Measurements from ENCODE around the gene CTDSPL2. TPM values are rescaled to one million over a fixed set of nuclear protein-coding genes. Genes with fewer than 3 reads are reported as not detected.
A peak's percentile ranks its signal among the peaks of the same experiment; 100 is the strongest.
"Not testable (repeated sequence)": the region's sequence is repeated elsewhere in the genome, so short reads cannot be mapped to it uniquely, and the experiment has no call there.

Gene CTDSPL2
- total and polyA plus RNA-seq, 2 donors from 2014 or later: 4.2 to 37.8 TPM

GRCh38 chr15:44530653-44531052 lies 103.2 kb downstream of the CTDSPL2 start:
- Histone ChIP-seq H3K4me1 (ENCODE audit: control insufficient read depth in 2 of 3, insufficient read depth in 2 of 3, low read depth in 1 of 3, low read length in 3 of 3) (peaks cover 0 to 6% (median 5%) of the 10 kb centered on the region in 3 donors), H3K4me3 (ENCODE audit: low read length in 3 of 3) (no peak overlapping the region), H3K36me3 (ENCODE audit: control insufficient read depth in 2 of 3, insufficient read depth in 3 of 3, low read length in 3 of 3) (no peaks in the 10 kb centered on the region), H3K9ac (ENCODE audit: low read length in 3 of 3) (no peak overlapping the region), H3K27ac (ENCODE audit: low read depth in 2 of 2, low read length in 2 of 2) (no peak overlapping the region), H3K9me3 (ENCODE audit: control insufficient read depth in 2 of 3, insufficient read depth in 1 of 3, low read length in 3 of 3) (no peaks in the 10 kb centered on the region), H3K27me3 (ENCODE audit: control insufficient read depth, insufficient read depth, low read length) (no peaks in the 10 kb centered on the region)
- DNase-seq (no peak), FAIRE-seq (no peak)
- TF ChIP-seq, protein P1, sequence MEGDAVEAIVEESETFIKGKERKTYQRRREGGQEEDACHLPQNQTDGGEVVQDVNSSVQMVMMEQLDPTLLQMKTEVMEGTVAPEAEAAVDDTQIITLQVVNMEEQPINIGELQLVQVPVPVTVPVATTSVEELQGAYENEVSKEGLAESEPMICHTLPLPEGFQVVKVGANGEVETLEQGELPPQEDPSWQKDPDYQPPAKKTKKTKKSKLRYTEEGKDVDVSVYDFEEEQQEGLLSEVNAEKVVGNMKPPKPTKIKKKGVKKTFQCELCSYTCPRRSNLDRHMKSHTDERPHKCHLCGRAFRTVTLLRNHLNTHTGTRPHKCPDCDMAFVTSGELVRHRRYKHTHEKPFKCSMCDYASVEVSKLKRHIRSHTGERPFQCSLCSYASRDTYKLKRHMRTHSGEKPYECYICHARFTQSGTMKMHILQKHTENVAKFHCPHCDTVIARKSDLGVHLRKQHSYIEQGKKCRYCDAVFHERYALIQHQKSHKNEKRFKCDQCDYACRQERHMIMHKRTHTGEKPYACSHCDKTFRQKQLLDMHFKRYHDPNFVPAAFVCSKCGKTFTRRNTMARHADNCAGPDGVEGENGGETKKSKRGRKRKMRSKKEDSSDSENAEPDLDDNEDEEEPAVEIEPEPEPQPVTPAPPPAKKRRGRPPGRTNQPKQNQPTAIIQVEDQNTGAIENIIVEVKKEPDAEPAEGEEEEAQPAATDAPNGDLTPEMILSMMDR (IDR thresholded peaks at IDR 0.05; ENCODE audit: borderline replicate concordance, extremely low read depth, insufficient read depth): no peak
- intact Hi-C loops (cut with DNase I): no loop called here

DNA sequence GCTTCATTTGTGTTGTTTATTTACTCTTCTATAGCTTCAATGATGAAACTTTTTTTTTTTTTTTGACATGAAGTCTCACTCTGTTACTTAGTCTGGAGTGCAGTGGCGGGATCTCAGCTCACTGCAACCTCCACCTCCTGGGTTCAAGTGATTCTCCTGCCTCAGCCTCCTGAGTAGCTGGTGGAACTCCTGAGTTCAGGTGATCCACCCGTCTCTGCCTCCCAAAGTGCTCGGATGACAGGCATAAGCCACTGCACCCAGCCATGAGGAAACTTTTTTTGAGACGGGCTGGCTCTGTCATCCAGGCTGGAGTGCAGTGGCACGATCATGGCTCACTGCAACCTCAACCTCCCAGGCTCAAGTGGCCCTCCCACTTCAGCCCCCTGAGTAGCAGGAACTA lies 104.8 kb downstream of the CTDSPL2 start:
- H3K4me1 ChIP-seq (ENCODE audit: control insufficient read depth in 2 of 3, insufficient read depth in 2 of 3, low read depth in 1 of 3, low read length in 3 of 3); H3K27me3 ChIP-seq (ENCODE audit: control insufficient read depth, insufficient read depth, low read length); H3K4me3 ChIP-seq (ENCODE audit: low read length in 3 of 3); H3K27ac ChIP-seq (ENCODE audit: low read depth in 2 of 2, low read length in 2 of 2); FAIRE-seq; H3K9ac ChIP-seq (ENCODE audit: low read length in 3 of 3); DNase-seq; H3K36me3 ChIP-seq (ENCODE audit: control insufficient read depth in 2 of 3, insufficient read depth in 3 of 3, low read length in 3 of 3); intact Hi-C loops (cut with DNase I); H3K9me3 ChIP-seq (ENCODE audit: control insufficient read depth in 2 of 3, insufficient read depth in 1 of 3, low read length in 3 of 3): not testable (repeated sequence)

GRCh38 chr15:44532689-44533088 lies 105.3 kb downstream of the CTDSPL2 start:
- Histone ChIP-seq H3K27ac (ENCODE audit: low read depth in 2 of 2, low read length in 2 of 2) (no peak overlapping the region), H3K4me1 (ENCODE audit: control insufficient read depth in 2 of 3, insufficient read depth in 2 of 3, low read depth in 1 of 3, low read length in 3 of 3) (peaks cover 0 to 7% (median 6%) of the 10 kb centered on the region in 3 donors), H3K36me3 (ENCODE audit: control insufficient read depth in 2 of 3, insufficient read depth in 3 of 3, low read length in 3 of 3) (no peaks in the 10 kb centered on the region), H3K9ac (ENCODE audit: low read length in 3 of 3) (no peak overlapping the region), H3K4me3 (ENCODE audit: low read length in 3 of 3) (no peak overlapping the region), H3K27me3 (ENCODE audit: control insufficient read depth, insufficient read depth, low read length) (no peaks in the 10 kb centered on the region), H3K9me3 (ENCODE audit: control insufficient read depth in 2 of 3, insufficient read depth in 1 of 3, low read length in 3 of 3) (no peaks in the 10 kb centered on the region)
- intact Hi-C loops (cut with DNase I): no loop called here
- DNase-seq (no peak), FAIRE-seq (no peak)
- TF ChIP-seq, protein P1 (IDR thresholded peaks at IDR 0.05; ENCODE audit: borderline replicate concordance, extremely low read depth, insufficient read depth): no peak

GRCh38 chr15:44535092-44535491 lies 107.7 kb downstream of the CTDSPL2 start:
- H3K27me3 ChIP-seq (ENCODE audit: control insufficient read depth, insufficient read depth, low read length): no peaks in the 10 kb centered on the region
- H3K4me1 ChIP-seq (ENCODE audit: control insufficient read depth in 2 of 3, insufficient read depth in 2 of 3, low read depth in 1 of 3, low read length in 3 of 3): peaks cover 0 to 16% (median 7%) of the 10 kb centered on the region in 3 donors
- peak overlapping the region in 1 of 3 donors; percentile 72 for H3K4me3 ChIP-seq (ENCODE audit: low read length in 3 of 3)
- H3K9ac ChIP-seq (ENCODE audit: low read length in 3 of 3): no peak overlapping the region
- intact Hi-C loops (cut with DNase I): no loop called here
- TF ChIP-seq, protein P1 (IDR thresholded peaks at IDR 0.05; ENCODE audit: borderline replicate concordance, extremely low read depth, insufficient read depth): no peak
- DNase-seq (no peak), FAIRE-seq (no peak)
- H3K9me3 ChIP-seq (ENCODE audit: control insufficient read depth in 2 of 3, insufficient read depth in 1 of 3, low read length in 3 of 3): no peaks in the 10 kb centered on the region
- no peaks in the 10 kb centered on the region for H3K36me3 ChIP-seq (ENCODE audit: control insufficient read depth in 2 of 3, insufficient read depth in 3 of 3, low read length in 3 of 3)
- H3K27ac ChIP-seq (ENCODE audit: low read depth in 2 of 2, low read length in 2 of 2): no peak overlapping the region

All from kidney (tissue), 14 donors.